GM13976 (cell line): Measurements from ENCODE around the gene RACK1.

Source experiments
- DNase-seq: peaks from one replicate; pipeline ENCODE4 v3.0.0; 2012; ENCODE audit warnings: low spot score
- CTCF ChIP-seq: IDR thresholded peaks from 2 replicates; pipeline ENCODE4 v1.5.1; 2012; ENCODE audit warnings: borderline replicate concordance, mild to moderate bottlenecking; ENCODE audit not compliant: insufficient read depth; ENCODE audit errors: extremely low read depth, missing control alignments, control extremely low read depth
- in situ Hi-C: fragments of 300-500 bp; cut with MboI; formaldehyde crosslinking; loops from one replicate; pipeline ENCODE4 v1.12.0; 2022; ENCODE audit warnings: low sequenced_read_pairs, mixed read lengths, inconsistent platforms; ENCODE audit not compliant: unreplicated experiment

RACK1 gene

GRCh38 chr5:181261320-181262049 is 17.8 kb upstream of the RACK1 start:
- in situ Hi-C loops = no loop called here
- no peak for TF ChIP-seq CTCF
- peak; percentile 77 for DNase-seq

GRCh38 chr5:181260720-181261319 is 17.1 kb upstream of the RACK1 start, which contains the start of gene TRIM52:
Gene TRIM52 (minus strand): TSS chr5:181261143. CDS start chr5:181260813, 330 bp downstream.
- peak; percentile 89 for DNase-seq
- TF ChIP-seq CTCF = peak; percentile 14
- in situ Hi-C loops = no loop called here

GRCh38 chr5:181259974-181260719 is 16.4 kb upstream of the RACK1 start:
- TF ChIP-seq CTCF = no peak
- no peak for DNase-seq
- in situ Hi-C loops = no loop called here

GRCh38 chr5:181259283-181259682 is 15.6 kb upstream of the RACK1 start:
- in situ Hi-C loops = no loop called here
- TF ChIP-seq CTCF = no peak
- DNase-seq = no peak

- in situ Hi-C loops = no loop called here
- no peak for DNase-seq
- no peak for TF ChIP-seq CTCF
These were observed 14.9 kb upstream of the RACK1 start for GRCh38 chr5:181258576-181258975.

- in situ Hi-C loops = no loop called here
- TF ChIP-seq CTCF = no peak
- DNase-seq = no peak
These were observed 12.3 kb upstream of the RACK1 start for GRCh38 chr5:181255836-181256578.
